Subcutaneous adipose tissue (tissue), 4 donors: Measurements from ENCODE around the gene ZFP36L2. TPM values are rescaled to one million over a fixed set of nuclear protein-coding genes. Genes with fewer than 3 reads are reported as not detected.

Source experiments
- CTCF ChIP-seq: fragments of 450-650 bp; IDR thresholded peaks from one replicate; pipeline ENCODE4 v1.5.1; 2016; ENCODE audit warnings: low read depth, mild to moderate bottlenecking, control low read depth, antibody characterized with exemption, moderate library complexity
- total RNA-seq, 4 donors: library from RNA; depleted of rRNA; stranded (reverse); fragments of >200 nt; gene quantifications; one replicate each; pipeline ENCODE4 v1.1.0, GENCODE V29; 2016

ZFP36L2 gene
- total RNA-seq, 4 donors from 2014 or later: 124 to 232 (median 141) TPM

- TF ChIP-seq CTCF: no peak
These were observed 46.5 kb downstream of the ZFP36L2 start for GRCh38 chr2:43179942-43180341.

- TF ChIP-seq CTCF: no peak
These were observed 47.5 kb downstream of the ZFP36L2 start for GRCh38 chr2:43178602-43179542.

- no peak for TF ChIP-seq CTCF
These were observed 48.3 kb downstream of the ZFP36L2 start for GRCh38 chr2:43178055-43178598.

- no peak for TF ChIP-seq CTCF
These were observed 50.0 kb downstream of the ZFP36L2 start for GRCh38 chr2:43176449-43176848.

GRCh38 chr2:43175876-43176275 lies 50.5 kb downstream of the ZFP36L2 start:
- no peak for TF ChIP-seq CTCF

- TF ChIP-seq CTCF: no peak
These were observed 51.4 kb downstream of the ZFP36L2 start for GRCh38 chr2:43175020-43175441.

GRCh38 chr2:43174368-43174916 lies 52.0 kb downstream of the ZFP36L2 start:
- no peak for TF ChIP-seq CTCF
